ENCODE measurements around the gene CARHSP1.
A peak's percentile ranks its signal among the peaks of the same experiment; 100 is the strongest.

CARHSP1 gene

GRCh38 chr16:8859913-8860881, 8.6 kb downstream of the CARHSP1 start:
- Histone ChIP-seq H3K36me3 (ENCODE audit: control insufficient read depth, insufficient read depth, low read length, severe bottlenecking) (peaks cover 33% of the 10 kb centered on the region), H3K27me3 (replicated peaks; ENCODE audit: control insufficient read depth, insufficient read depth, low read length) (no peaks in the 10 kb centered on the region), H3K4me1 (ENCODE audit: control insufficient read depth, insufficient read depth, low read length) (peaks cover 54% of the 10 kb centered on the region), H3K9ac (ENCODE audit: low read length) (peak overlapping the region; percentile 74), H3K4me3 (ENCODE audit: low read length) (peak overlapping the region; percentile 50), H3K9me3 (ENCODE audit: control insufficient read depth, low read length) (no peaks in the 10 kb centered on the region)
- DNase-seq (ENCODE audit: low read depth) = peak; percentile 66

- H3K4me1 ChIP-seq (ENCODE audit: control insufficient read depth, insufficient read depth, low read length) = peaks cover 47% of the 10 kb centered on the region
- H3K9ac ChIP-seq (ENCODE audit: low read length) = peak overlapping the region; percentile 74
- no peaks in the 10 kb centered on the region for H3K27me3 ChIP-seq (replicated peaks; ENCODE audit: control insufficient read depth, insufficient read depth, low read length)
- no peaks in the 10 kb centered on the region for H3K9me3 ChIP-seq (ENCODE audit: control insufficient read depth, low read length)
- no peak for DNase-seq (ENCODE audit: low read depth)
- H3K4me3 ChIP-seq (ENCODE audit: low read length) = no peak overlapping the region
- H3K36me3 ChIP-seq (ENCODE audit: control insufficient read depth, insufficient read depth, low read length, severe bottlenecking) = peaks cover 40% of the 10 kb centered on the region
Measured at GRCh38 chr16:8858994-8859912, 9.6 kb downstream of the CARHSP1 start.

- Histone ChIP-seq H3K4me1 (ENCODE audit: control insufficient read depth, insufficient read depth, low read length) (peaks cover 20% of the 10 kb centered on the region), H3K36me3 (ENCODE audit: control insufficient read depth, insufficient read depth, low read length, severe bottlenecking) (peaks cover 68% of the 10 kb centered on the region), H3K9ac (ENCODE audit: low read length) (no peak overlapping the region), H3K4me3 (ENCODE audit: low read length) (no peak overlapping the region), H3K27me3 (replicated peaks; ENCODE audit: control insufficient read depth, insufficient read depth, low read length) (no peaks in the 10 kb centered on the region), H3K9me3 (ENCODE audit: control insufficient read depth, low read length) (no peaks in the 10 kb centered on the region)
- DNase-seq (ENCODE audit: low read depth) = no peak
Measured at GRCh38 chr16:8855972-8856371, 12.8 kb downstream of the CARHSP1 start.

- peaks cover 68% of the 10 kb centered on the region for H3K36me3 ChIP-seq (ENCODE audit: control insufficient read depth, insufficient read depth, low read length, severe bottlenecking)
- no peaks in the 10 kb centered on the region for H3K9me3 ChIP-seq (ENCODE audit: control insufficient read depth, low read length)
- no peak for DNase-seq (ENCODE audit: low read depth)
- no peaks in the 10 kb centered on the region for H3K27me3 ChIP-seq (replicated peaks; ENCODE audit: control insufficient read depth, insufficient read depth, low read length)
- H3K4me1 ChIP-seq (ENCODE audit: control insufficient read depth, insufficient read depth, low read length) = peaks cover 21% of the 10 kb centered on the region
- H3K9ac ChIP-seq (ENCODE audit: low read length) = no peak overlapping the region
- H3K4me3 ChIP-seq (ENCODE audit: low read length) = no peak overlapping the region
Measured at GRCh38 chr16:8855051-8855786, 13.6 kb downstream of the CARHSP1 start.

GRCh38 chr16:8854298-8854948, 14.4 kb downstream of the CARHSP1 start:
- Histone ChIP-seq H3K9me3 (ENCODE audit: control insufficient read depth, low read length) (no peaks in the 10 kb centered on the region), H3K4me1 (ENCODE audit: control insufficient read depth, insufficient read depth, low read length) (peaks cover 21% of the 10 kb centered on the region), H3K9ac (ENCODE audit: low read length) (no peak overlapping the region), H3K27me3 (replicated peaks; ENCODE audit: control insufficient read depth, insufficient read depth, low read length) (no peaks in the 10 kb centered on the region), H3K36me3 (ENCODE audit: control insufficient read depth, insufficient read depth, low read length, severe bottlenecking) (peaks cover 76% of the 10 kb centered on the region), H3K4me3 (ENCODE audit: low read length) (no peak overlapping the region)
- DNase-seq (ENCODE audit: low read depth) = no peak

GRCh38 chr16:8853611-8854010, 15.2 kb downstream of the CARHSP1 start:
- Histone ChIP-seq H3K9me3 (ENCODE audit: control insufficient read depth, low read length) (no peaks in the 10 kb centered on the region), H3K9ac (ENCODE audit: low read length) (no peak overlapping the region), H3K36me3 (ENCODE audit: control insufficient read depth, insufficient read depth, low read length, severe bottlenecking) (peaks cover 76% of the 10 kb centered on the region), H3K27me3 (replicated peaks; ENCODE audit: control insufficient read depth, insufficient read depth, low read length) (no peaks in the 10 kb centered on the region), H3K4me3 (ENCODE audit: low read length) (no peak overlapping the region), H3K4me1 (ENCODE audit: control insufficient read depth, insufficient read depth, low read length) (peaks cover 27% of the 10 kb centered on the region)
- DNase-seq (ENCODE audit: low read depth) = no peak

- Histone ChIP-seq H3K9ac (ENCODE audit: low read length) (no peak overlapping the region), H3K27me3 (replicated peaks; ENCODE audit: control insufficient read depth, insufficient read depth, low read length) (no peaks in the 10 kb centered on the region), H3K36me3 (ENCODE audit: control insufficient read depth, insufficient read depth, low read length, severe bottlenecking) (peaks cover 76% of the 10 kb centered on the region), H3K9me3 (ENCODE audit: control insufficient read depth, low read length) (no peaks in the 10 kb centered on the region), H3K4me1 (ENCODE audit: control insufficient read depth, insufficient read depth, low read length) (peaks cover 29% of the 10 kb centered on the region), H3K4me3 (ENCODE audit: low read length) (no peak overlapping the region)
- DNase-seq (ENCODE audit: low read depth) = no peak
Measured at GRCh38 chr16:8853150-8853549, 15.7 kb downstream of the CARHSP1 start.

- no peaks in the 10 kb centered on the region for H3K27me3 ChIP-seq (replicated peaks; ENCODE audit: control insufficient read depth, insufficient read depth, low read length)
- peaks cover 78% of the 10 kb centered on the region for H3K36me3 ChIP-seq (ENCODE audit: control insufficient read depth, insufficient read depth, low read length, severe bottlenecking)
- no peak overlapping the region for H3K4me3 ChIP-seq (ENCODE audit: low read length)
- no peak for DNase-seq (ENCODE audit: low read depth)
- no peak overlapping the region for H3K9ac ChIP-seq (ENCODE audit: low read length)
- H3K4me1 ChIP-seq (ENCODE audit: control insufficient read depth, insufficient read depth, low read length) = peaks cover 29% of the 10 kb centered on the region
- no peaks in the 10 kb centered on the region for H3K9me3 ChIP-seq (ENCODE audit: control insufficient read depth, low read length)
Measured at GRCh38 chr16:8852534-8852933, 16.3 kb downstream of the CARHSP1 start.

GRCh38 chr16:8851761-8852403, 16.9 kb downstream of the CARHSP1 start:
- H3K4me1 ChIP-seq (ENCODE audit: control insufficient read depth, insufficient read depth, low read length) = peaks cover 29% of the 10 kb centered on the region
- no peaks in the 10 kb centered on the region for H3K27me3 ChIP-seq (replicated peaks; ENCODE audit: control insufficient read depth, insufficient read depth, low read length)
- H3K36me3 ChIP-seq (ENCODE audit: control insufficient read depth, insufficient read depth, low read length, severe bottlenecking) = peaks cover 76% of the 10 kb centered on the region
- no peak overlapping the region for H3K9ac ChIP-seq (ENCODE audit: low read length)
- no peak for DNase-seq (ENCODE audit: low read depth)
- H3K9me3 ChIP-seq (ENCODE audit: control insufficient read depth, low read length) = no peaks in the 10 kb centered on the region
- no peak overlapping the region for H3K4me3 ChIP-seq (ENCODE audit: low read length)

GRCh38 chr16:8850279-8850885, 18.4 kb downstream of the CARHSP1 start:
- Histone ChIP-seq H3K9me3 (ENCODE audit: control insufficient read depth, low read length) (no peaks in the 10 kb centered on the region), H3K4me1 (ENCODE audit: control insufficient read depth, insufficient read depth, low read length) (peaks cover 25% of the 10 kb centered on the region), H3K4me3 (ENCODE audit: low read length) (no peak overlapping the region), H3K27me3 (replicated peaks; ENCODE audit: control insufficient read depth, insufficient read depth, low read length) (no peaks in the 10 kb centered on the region), H3K36me3 (ENCODE audit: control insufficient read depth, insufficient read depth, low read length, severe bottlenecking) (peaks cover 70% of the 10 kb centered on the region), H3K9ac (ENCODE audit: low read length) (peak overlapping the region; percentile 42)
- peak; percentile 40 for DNase-seq (ENCODE audit: low read depth)

All from adipocyte (in vitro differentiated cells).